CD4-positive, alpha-beta T cell (primary cell): Measurements from ENCODE around the gene PSG11. TPM values are rescaled to one million over a fixed set of nuclear protein-coding genes. Genes with fewer than 3 reads are reported as not detected.
"Not testable (repeated sequence)": the region's sequence is repeated elsewhere in the genome, so short reads cannot be mapped to it uniquely, and the experiment has no call there.

Experiments
- ATAC-seq: fragments of 200-7000 bp; cut with Tn5 transposase; one replicate; pipeline ENCODE4 v1.10.0; 2022; ENCODE audit warnings: mild to moderate bottlenecking; ENCODE audit not compliant: poor library complexity
- CTCF ChIA-PET: fragments of 350-600 bp; sonication (Branson Sonifier 250); formaldehyde crosslinking; loops from one replicate; lab custom pipeline; 2021; ENCODE audit warnings: antibody characterized with exemption, inconsistent platforms; lab: Charles Lee
- POLR2A ChIA-PET: fragments of 350-600 bp; sonication (Branson Sonifier 250); formaldehyde crosslinking; loops from one replicate; lab custom pipeline; 2021; ENCODE audit warnings: antibody characterized with exemption, inconsistent platforms; lab: Charles Lee
- DNase-seq, 14 experiments: peaks; one replicate each; pipeline ENCODE4 v3.0.0-alpha.2; 2013 to 2020; ENCODE audit warnings: mixed read lengths in 2 of 14
- H3K27ac ChIP-seq, 2 donors: one replicate each; pipeline versions ENCODE4 v1.5.1 to v1.7.0; 2013; ENCODE audit warnings: low read length in 2 of 2, low read depth in 1 of 2, mild to moderate bottlenecking in 1 of 2
- H3K27me3 ChIP-seq, 2 experiments: 1 replicate in 1 of 2; 2 replicates in 1 of 2; pipeline versions ENCODE4 v1.6.1 to v1.7.0; 2013; ENCODE audit warnings: low read length in 2 of 2, control low read depth in 1 of 2, mild to moderate bottlenecking in 1 of 2, moderate library complexity in 1 of 2; ENCODE audit not compliant: insufficient read depth in 2 of 2, control insufficient read depth in 1 of 2
- H3K36me3 ChIP-seq: one replicate; pipeline ENCODE4 v1.6.1; 2013; ENCODE audit warnings: low read length, control low read depth; ENCODE audit not compliant: insufficient read depth
- H3K4me1 ChIP-seq: one replicate; pipeline ENCODE4 v1.6.1; 2013; ENCODE audit warnings: low read length, control low read depth; ENCODE audit not compliant: insufficient read depth
- H3K4me3 ChIP-seq: one replicate; pipeline ENCODE4 v1.5.1; 2013; ENCODE audit warnings: mild to moderate bottlenecking, low read length, moderate library complexity
- H3K9me3 ChIP-seq, 2 experiments: 1 replicate in 1 of 2; 2 replicates in 1 of 2; pipeline versions ENCODE4 v1.6.1 to v1.7.0; 2013; ENCODE audit warnings: low read length in 2 of 2, mild to moderate bottlenecking in 2 of 2, control low read depth in 1 of 2, moderate library complexity in 1 of 2; ENCODE audit not compliant: control insufficient read depth in 1 of 2, insufficient read depth in 1 of 2
- H3K27ac Mint-ChIP-seq: one replicate; pipeline ENCODE4 v1.8.0; 2020; ENCODE audit warnings: mixed read lengths
- H3K27me3 Mint-ChIP-seq: one replicate; pipeline ENCODE4 v1.8.0; 2021; ENCODE audit warnings: mixed read lengths
- H3K36me3 Mint-ChIP-seq: one replicate; pipeline ENCODE4 v1.8.0; 2021; ENCODE audit warnings: low read depth, mixed read lengths
- H3K4me1 Mint-ChIP-seq: one replicate; pipeline ENCODE4 v1.8.0; 2021; ENCODE audit warnings: low read depth, mixed read lengths
- H3K4me3 Mint-ChIP-seq: one replicate; pipeline ENCODE4 v1.8.0; 2020; ENCODE audit warnings: mild to moderate bottlenecking, mixed read lengths
- H3K9me3 Mint-ChIP-seq: one replicate; pipeline ENCODE4 v1.8.0; 2020; ENCODE audit warnings: mixed read lengths
- intact Hi-C, 2 experiments: fragments of 100-400 bp; cut with DNase I in 1 of 2; cut with micrococcal nuclease in 1 of 2; formaldehyde crosslinking; loops; one replicate each; pipeline versions ENCODE4 v1.15.1 to v1.9.0; 2023 to 2025; cut with DNase I, micrococcal nuclease
- total RNA-seq, 174 experiments: library from RNA in 2 of 174; stranded (reverse) in 2 of 174; gene quantifications; one replicate each; pipeline ENCODE4 v1.2.3 and lab custom pipeline; 2021 to 2026

PSG11 gene
- total RNA-seq, 2 experiments from 2014 or later, result not detected

DNA sequence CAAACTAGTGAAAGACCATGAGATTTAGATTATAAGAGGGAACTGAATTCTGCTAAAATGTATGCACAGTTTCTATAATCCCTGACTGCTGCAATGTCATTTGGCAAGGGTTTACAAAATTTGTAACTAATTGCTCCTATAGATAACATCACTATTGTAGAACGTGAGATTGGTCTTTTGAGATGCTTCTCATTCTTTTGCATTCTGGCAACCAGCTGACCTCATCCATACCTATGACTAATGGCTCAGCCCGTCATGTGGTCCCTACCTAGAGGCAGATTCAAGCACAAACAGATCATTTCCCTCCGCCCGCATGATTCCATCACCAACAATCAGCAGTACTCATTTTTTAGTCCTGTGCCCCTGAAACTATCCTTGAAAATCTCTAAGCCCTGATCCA, 4.2 kb downstream of the PSG11 start:
- intact Hi-C loops, H3K4me3 ChIP-seq, H3K4me3 Mint-ChIP-seq, H3K27me3 ChIP-seq, H3K27ac Mint-ChIP-seq, DNase-seq, H3K9me3 ChIP-seq, H3K36me3 Mint-ChIP-seq, H3K4me1 Mint-ChIP-seq, H3K9me3 Mint-ChIP-seq, CTCF ChIA-PET, H3K36me3 ChIP-seq, ATAC-seq, H3K4me1 ChIP-seq, H3K27me3 Mint-ChIP-seq, H3K27ac ChIP-seq, POLR2A ChIA-PET: not testable (repeated sequence)

DNA sequence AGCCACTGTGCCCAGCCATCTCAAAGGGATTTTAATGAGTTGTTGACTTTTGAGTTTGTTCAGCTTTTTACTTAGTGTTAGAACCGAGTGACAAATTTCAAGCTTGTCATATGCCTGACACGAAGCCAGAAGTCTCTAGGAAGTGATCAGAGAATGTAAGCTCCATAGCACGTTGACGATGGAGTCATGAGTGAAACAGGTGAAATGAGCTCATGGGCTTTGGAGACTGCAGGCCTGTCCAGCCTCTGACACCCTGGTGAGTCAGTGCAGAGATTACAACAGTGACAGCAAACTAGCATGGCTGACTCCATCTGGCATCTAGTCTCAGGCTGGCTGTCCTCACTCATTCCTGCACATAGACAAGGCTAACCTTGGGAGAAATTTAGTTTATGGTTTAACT, 4.6 kb downstream of the PSG11 start:
- H3K9me3 Mint-ChIP-seq, H3K27me3 Mint-ChIP-seq, POLR2A ChIA-PET, H3K4me1 Mint-ChIP-seq, H3K27me3 ChIP-seq, H3K36me3 Mint-ChIP-seq, H3K27ac ChIP-seq, H3K36me3 ChIP-seq, CTCF ChIA-PET, intact Hi-C loops, H3K4me3 Mint-ChIP-seq, H3K4me3 ChIP-seq, ATAC-seq, H3K4me1 ChIP-seq, DNase-seq, H3K9me3 ChIP-seq, H3K27ac Mint-ChIP-seq: not testable (repeated sequence)

DNA sequence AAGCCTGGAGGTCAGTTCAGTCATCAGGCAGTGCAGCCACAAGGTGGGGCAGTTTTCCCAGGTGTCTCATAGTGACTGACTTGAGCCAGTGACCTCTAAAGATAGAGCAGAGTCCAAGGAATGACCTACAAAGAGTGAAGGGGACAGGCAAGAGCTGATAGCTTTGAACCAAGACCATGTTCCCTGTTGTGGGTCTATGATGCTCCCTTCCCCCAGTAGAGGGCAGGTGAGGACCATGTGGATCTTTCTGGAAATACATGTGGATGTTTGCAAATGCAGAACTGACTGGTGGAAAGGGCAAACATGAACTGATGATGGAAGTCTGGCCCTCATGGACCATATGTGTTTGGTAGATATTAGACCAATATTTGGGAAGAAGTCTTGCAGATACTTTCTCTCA, 6.7 kb downstream of the PSG11 start:
- CTCF ChIA-PET, H3K4me1 Mint-ChIP-seq, ATAC-seq, H3K27me3 ChIP-seq, H3K27ac Mint-ChIP-seq, intact Hi-C loops, H3K4me1 ChIP-seq, H3K9me3 ChIP-seq, H3K27me3 Mint-ChIP-seq, H3K9me3 Mint-ChIP-seq, H3K36me3 Mint-ChIP-seq, H3K27ac ChIP-seq, H3K4me3 ChIP-seq, H3K36me3 ChIP-seq, POLR2A ChIA-PET, H3K4me3 Mint-ChIP-seq, DNase-seq: not testable (repeated sequence)

DNA sequence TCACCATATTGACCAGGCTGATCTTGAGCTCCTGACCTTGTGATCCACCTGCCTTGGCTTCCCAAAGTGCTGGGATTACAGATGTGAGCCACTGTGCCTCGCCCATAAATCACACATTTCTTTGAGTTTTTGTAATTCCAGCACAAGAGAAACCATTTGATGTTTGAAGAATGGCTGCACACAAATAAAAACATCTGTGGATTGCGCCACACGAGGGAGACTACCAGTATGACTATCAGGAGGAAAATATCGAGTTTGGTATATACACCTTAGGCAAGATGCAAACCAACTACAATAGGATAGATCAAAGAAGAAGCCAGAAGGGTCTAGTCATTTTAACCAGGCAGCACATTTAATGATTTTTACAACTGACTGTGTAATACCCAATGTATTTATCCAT, 20.4 kb downstream of the PSG11 start:
- H3K27ac Mint-ChIP-seq, H3K4me1 Mint-ChIP-seq, CTCF ChIA-PET, H3K9me3 ChIP-seq, DNase-seq, H3K36me3 Mint-ChIP-seq, ATAC-seq, H3K4me3 ChIP-seq, H3K27me3 ChIP-seq, H3K9me3 Mint-ChIP-seq, intact Hi-C loops, H3K4me1 ChIP-seq, H3K4me3 Mint-ChIP-seq, H3K27ac ChIP-seq, POLR2A ChIA-PET, H3K36me3 ChIP-seq: not testable (repeated sequence)
- peaks cover 50% of the 10 kb centered on the region for H3K27me3 Mint-ChIP-seq

DNA sequence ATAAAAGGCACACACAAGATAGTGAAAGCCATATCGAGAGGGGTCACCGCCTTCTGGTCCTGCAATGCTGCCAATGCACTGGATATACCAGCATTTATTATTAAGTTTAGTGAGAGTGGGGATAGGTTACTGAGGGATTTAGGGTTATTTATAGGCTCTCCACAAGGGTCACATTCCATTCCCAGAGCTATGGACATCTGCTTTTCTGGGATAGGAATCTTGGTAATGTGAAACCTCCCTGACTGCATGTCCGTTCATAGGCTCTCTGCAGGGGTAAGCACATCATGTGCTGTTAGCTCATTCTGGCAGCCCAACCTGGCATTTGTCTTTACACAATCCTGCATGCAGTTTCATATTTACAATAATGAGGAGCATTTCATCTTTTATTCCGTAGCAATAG, 21.4 kb downstream of the PSG11 start:
- ATAC-seq, H3K27me3 ChIP-seq, H3K27ac ChIP-seq, H3K4me1 Mint-ChIP-seq, H3K4me3 ChIP-seq, H3K27ac Mint-ChIP-seq, intact Hi-C loops, H3K4me3 Mint-ChIP-seq, H3K36me3 ChIP-seq, DNase-seq, CTCF ChIA-PET, H3K9me3 ChIP-seq, H3K36me3 Mint-ChIP-seq, POLR2A ChIA-PET, H3K4me1 ChIP-seq, H3K9me3 Mint-ChIP-seq: not testable (repeated sequence)
- peaks cover 49% of the 10 kb centered on the region for H3K27me3 Mint-ChIP-seq

- H3K27ac Mint-ChIP-seq, H3K27ac ChIP-seq, H3K36me3 Mint-ChIP-seq, ATAC-seq, H3K4me1 ChIP-seq, intact Hi-C loops, H3K36me3 ChIP-seq, H3K9me3 Mint-ChIP-seq, H3K4me3 Mint-ChIP-seq, H3K4me1 Mint-ChIP-seq, DNase-seq, CTCF ChIA-PET, H3K9me3 ChIP-seq, H3K27me3 ChIP-seq, POLR2A ChIA-PET, H3K4me3 ChIP-seq: not testable (repeated sequence)
- peaks cover 39% of the 10 kb centered on the region for H3K27me3 Mint-ChIP-seq
These were observed 22.6 kb downstream of the PSG11 start for GRCh38 chr19:43003634-43004033.

DNA sequence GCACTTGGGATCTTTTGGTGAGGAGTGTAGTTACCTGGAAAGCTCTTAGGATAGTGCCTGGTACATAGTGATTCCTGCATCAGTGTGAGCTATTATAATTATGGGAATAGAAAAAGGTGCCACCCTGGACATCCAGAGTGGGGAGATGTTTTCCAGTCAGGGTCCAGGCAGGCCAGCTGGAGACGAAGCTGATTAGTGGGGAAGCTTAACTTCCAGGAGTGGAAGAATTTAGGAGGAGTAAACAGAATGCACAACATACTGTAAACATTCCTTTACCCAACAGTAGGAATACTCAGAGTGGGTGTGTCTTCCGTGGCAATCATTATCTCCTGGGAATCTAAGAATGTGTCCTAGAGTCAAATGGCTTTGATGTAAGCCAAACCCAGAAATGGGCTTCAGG, 23.3 kb downstream of the PSG11 start:
- H3K9me3 ChIP-seq, H3K27me3 ChIP-seq, H3K4me3 ChIP-seq, H3K4me1 ChIP-seq, intact Hi-C loops, H3K27ac ChIP-seq, H3K4me1 Mint-ChIP-seq, H3K9me3 Mint-ChIP-seq, H3K36me3 Mint-ChIP-seq, ATAC-seq, DNase-seq, H3K36me3 ChIP-seq, CTCF ChIA-PET, H3K4me3 Mint-ChIP-seq, POLR2A ChIA-PET, H3K27ac Mint-ChIP-seq: not testable (repeated sequence)
- H3K27me3 Mint-ChIP-seq, result peaks cover 39% of the 10 kb centered on the region
